ENCODE data around the gene GPR142.

The GPR142 gene

DNA sequence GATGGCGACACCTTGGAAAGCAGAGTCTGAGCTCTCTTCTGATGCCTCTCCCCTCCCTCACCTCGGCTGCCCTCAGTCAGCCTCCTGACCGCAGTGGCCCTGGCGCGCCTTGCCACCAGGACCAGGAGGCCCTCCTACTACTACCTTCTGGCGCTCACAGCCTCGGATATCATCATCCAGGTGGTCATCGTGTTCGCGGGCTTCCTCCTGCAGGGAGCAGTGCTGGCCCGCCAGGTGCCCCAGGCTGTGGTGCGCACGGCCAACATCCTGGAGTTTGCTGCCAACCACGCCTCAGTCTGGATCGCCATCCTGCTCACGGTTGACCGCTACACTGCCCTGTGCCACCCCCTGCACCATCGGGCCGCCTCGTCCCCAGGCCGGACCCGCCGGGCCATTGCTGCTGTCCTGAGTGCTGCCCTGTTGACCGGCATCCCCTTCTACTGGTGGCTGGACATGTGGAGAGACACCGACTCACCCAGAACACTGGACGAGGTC, 4.4 kb downstream of the GPR142 start:
- DNase-seq, result no peak

DNA sequence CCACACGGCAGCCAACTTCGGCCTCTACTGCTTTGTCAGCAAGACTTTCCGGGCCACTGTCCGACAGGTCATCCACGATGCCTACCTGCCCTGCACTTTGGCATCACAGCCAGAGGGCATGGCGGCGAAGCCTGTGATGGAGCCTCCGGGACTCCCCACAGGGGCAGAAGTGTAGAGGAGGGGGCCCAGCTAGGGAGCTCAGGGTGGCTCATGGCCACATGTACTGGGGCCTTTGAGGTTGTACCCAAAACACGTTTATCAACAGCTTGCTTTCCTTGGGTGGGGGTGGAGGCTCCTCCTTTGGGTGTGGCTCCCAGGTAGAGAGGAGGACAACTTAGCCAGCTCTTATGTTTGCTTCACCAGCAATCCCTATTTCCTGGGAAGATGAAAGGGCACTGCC, 5.1 kb downstream of the GPR142 start:
- no peak for DNase-seq

DNA sequence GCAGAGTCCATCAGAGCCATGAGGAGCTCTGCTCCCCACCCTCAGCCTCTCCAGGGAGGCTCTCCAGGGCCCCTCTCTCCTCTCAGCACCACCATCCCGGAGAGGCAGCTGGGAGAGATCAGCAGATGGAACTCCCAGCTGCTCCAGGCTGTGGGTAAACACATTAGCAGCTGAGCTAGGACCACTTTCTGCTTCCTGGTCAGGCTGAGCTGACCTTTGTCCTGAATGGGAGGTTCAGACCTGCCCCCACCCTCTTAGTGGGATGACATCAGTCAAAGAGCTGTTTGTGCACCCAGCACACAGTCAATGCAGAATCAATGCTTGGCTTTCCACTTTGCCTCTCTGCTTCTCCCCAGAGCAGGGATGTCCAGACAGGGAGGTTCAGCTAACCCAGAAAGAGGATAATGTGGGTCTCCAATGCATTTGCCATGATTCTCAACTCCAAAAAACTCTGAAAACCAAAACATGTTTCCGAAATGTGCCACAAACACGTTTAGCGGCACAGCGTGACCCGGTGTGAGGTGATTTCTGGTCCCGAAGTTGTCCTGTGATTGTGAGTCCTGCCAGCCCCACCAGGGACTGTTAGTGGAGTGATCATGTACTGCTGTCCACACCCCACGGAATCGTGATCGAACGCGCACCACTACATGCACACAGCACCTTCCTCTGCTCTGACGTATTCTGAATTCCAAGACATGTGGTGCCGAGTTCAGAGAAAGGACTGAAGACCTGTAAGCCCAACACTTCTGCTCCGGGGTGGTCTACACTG, 6.7 kb downstream of the GPR142 start:
- no peak for DNase-seq

DNA sequence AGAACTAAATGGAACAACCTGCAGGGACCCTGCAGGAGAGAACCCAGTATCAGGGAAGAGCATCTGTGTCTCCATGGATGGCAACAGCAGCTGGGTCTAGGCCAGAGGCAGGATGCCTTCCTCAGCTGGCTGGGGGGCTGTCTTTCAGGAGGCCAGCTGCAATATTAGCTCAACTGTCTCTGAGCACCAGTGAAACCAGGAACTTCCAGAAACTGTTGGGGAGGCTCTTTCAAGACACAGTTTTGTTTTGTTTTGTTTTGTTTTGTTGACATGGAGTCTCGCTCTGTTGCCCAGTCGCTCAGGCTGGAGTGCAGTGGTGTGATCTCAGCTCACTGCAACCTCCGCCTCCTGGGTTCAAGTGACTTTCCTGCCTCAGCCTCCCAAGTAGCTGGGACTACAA, 7.6 kb downstream of the GPR142 start:
- no peak for DNase-seq

DNA sequence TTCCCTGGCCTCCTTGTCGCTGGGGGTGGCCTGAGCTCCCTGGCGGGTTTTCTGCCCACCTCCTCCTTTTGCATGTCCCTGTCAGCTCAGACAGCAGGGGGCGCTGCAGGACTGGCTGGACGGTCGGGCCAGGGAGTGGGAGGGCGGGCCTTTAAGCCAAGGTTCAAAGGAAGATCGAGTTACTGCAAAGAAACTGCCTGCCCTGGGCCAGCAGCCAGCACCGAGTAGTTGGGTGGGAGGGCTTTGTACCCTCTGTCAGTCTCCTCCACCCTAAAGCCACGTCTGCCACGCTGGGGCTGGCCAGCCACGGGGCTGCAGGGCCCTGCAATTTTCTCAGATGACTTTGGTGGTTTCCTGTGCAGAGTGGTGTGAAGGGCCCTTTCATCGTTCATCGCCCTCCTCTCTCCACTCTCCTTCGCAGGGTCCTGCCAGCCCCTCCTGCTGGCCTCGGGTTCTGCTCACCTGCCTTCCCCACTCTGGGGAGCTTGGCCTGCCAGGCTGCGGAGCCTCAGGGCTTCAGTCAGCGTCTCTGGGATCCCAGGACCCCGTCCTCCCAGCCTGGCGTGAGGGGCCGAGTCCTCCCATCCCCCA, 12.3 kb downstream of the GPR142 start:
- DNase-seq, result peak; percentile 71

DNA sequence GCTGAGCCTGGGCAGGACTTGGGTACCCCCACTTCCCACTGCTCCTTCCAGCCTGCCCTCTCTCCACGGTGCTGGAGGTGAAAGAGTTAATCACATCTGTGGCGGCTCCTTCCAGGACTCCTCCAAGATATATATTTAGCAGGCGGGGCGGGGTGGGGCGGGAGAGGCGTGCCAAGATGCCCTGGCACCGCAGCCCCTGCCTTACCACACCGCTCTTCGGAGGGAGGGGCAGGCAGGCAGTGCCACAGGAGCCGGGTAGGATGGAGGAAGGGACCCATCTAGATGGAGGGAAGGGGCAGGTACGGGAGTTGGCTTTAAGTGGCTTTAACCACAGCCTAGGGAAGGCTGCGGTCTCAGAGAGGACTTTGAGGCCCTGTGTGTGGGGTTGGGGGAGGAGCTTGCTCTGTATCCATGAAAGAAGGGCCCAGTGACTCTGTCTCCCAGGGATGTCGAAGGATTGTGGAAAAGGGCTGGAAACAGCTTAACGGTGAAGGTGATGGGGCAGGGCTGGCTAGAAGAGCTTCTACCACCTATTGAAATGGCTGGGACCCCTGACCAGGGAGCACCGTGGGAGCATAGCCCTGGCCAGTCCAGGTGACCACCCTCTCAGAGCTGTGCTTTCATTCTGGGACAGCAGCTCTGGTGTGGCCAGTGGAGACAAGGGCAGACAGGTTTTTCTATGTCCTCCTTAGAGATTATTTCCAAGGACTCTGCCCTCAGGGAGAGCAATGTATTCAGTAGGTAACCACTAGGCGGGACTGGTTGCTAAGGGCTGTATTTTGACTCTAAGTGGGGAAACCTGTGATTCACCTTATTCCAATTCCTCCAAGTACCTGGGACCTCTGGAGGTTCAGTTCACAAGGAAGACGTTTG, 13.0 kb downstream of the GPR142 start:
- peak; percentile 61 for DNase-seq

DNA sequence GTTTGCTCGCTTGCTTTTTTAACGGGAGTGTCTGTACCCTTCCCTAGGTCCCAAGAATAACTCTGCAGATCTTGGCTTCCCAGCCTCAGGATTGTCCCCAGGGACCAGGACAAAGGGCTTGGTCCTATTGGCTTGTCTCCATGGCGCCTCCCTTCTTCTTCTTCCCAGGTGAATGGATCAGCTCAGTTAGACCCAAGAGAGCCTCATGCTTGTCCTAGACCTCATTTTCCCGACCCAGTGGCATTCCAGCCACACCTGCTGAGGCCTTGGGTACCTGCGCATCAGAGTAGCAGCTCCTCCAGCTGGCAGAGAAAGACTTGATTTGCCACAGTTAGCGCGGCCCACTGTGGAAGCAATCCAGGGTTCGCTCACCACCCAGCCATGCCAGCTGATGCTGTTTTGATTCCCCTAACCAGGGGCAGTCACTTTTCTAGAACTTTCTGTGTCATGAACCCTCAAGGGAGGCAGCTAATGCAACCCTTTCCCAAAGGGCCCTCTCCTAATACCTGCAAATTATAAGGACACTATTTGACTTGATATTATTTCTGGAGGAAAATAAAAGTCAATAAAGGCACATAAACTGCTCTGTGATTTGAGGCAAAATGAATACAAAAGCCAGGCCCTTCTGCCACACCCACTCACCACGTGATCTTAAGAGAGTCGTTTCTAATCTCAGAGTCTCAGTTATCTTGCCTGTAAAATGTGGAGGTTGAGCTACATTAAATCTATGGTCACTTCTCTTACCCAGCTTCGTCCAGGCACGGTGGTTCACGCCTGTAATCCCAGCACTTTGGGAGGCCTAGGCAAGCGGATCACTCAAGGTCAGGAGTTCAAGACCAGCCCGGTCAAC, 13.9 kb downstream of the GPR142 start:
- DNase-seq, result no peak

DNA sequence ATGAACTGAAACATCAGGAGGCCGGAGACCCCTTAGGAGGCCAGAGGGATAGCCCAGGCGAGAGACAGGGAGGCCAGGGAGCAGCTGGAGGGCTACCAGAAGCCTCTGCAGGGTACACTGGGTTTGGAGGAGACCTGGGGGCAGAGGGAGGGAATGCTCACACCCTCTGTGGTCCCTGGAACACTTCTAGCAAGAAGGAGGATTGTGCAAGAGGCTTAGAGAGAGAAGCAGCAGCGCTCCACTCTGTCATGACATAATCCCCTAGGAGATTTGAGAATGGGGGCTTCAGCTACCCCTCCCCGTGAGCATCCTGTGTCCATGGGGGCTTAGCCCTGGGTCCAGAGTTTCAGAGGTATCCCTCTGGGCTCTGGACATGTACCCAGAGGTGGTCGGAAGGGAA, 15.8 kb downstream of the GPR142 start:
- no peak for DNase-seq

DNA sequence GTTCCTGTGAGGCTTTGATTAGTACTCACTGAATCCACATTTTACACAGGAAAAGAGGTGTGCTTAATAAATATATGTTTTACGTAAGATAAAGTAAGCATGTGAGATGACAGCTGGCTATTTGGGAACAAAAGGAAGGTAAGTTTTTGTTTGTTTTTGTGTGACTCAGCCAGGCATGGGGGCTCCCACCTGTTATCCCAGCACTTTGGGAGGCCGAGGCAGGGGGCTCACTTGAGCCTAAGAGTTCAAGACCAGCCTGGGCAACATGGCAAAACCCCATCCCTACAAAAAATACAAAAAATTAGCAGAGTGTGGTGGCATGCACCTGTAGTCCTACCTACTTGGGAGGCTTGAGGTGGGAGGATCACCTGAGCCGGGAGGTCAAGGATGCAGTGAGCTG, 17.9 kb downstream of the GPR142 start:
- no peak for DNase-seq

DNA sequence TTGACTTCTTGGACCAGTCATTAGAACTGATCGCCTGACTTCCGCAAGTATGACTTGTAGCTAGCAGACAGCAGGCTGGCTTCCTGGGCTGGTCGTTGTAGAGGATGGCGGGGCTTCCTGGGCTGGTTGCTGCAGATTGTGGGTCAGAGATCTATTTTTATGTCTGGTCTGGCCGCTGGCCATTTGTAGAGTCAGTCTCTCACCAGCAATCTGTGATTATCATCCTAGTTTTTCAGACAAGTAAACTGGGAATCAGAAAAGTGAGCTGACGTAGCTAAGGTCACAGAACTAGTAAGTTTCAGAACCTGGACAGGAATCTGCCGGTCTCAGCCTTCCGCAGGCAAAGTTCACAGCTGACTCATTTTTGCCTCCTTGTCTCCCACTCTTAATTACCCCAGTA, 19.1 kb downstream of the GPR142 start:
- no peak for DNase-seq

DNA sequence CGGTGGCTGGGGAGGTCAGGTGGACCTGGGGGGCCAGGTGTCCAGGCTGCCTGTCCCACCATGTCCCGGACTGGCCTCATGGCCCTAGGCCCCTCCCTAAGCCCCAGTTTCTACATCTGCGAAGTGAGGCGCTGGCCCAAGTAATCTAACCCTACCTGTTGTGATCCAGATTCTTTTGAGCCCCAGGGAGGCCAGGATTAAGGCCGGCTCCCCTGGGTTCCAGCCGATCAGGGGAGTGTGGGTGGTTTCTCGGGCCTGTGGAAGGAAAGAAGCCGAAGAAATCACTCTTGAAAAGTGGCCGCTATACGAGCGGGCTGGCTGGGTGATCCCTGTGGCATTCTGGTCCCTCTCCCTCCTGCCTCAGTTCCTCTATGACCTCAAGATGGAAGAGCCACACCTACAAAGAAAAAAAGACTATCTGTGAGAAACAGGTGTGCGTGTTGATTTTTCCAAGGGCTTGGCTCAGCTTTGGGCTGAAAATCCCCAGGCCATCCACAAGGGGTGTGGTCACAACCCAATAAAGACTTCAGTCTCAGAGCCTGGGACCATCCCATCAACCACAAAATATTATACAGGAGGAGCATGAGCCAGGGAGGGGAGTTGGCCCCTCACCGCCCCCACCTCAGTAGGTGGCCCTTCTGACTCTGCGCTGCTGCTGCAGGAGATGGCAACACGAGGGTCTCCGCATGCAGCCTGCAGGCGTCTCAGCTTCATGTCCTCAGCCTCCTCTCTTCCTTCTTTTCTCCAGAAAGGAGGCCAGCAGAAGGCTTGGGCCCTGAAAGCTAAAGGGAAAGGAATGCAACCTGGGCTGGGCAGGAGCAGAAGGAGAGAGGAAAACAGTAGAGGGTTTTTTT, 20.3 kb downstream of the GPR142 start:
- DNase-seq, result no peak

DNA sequence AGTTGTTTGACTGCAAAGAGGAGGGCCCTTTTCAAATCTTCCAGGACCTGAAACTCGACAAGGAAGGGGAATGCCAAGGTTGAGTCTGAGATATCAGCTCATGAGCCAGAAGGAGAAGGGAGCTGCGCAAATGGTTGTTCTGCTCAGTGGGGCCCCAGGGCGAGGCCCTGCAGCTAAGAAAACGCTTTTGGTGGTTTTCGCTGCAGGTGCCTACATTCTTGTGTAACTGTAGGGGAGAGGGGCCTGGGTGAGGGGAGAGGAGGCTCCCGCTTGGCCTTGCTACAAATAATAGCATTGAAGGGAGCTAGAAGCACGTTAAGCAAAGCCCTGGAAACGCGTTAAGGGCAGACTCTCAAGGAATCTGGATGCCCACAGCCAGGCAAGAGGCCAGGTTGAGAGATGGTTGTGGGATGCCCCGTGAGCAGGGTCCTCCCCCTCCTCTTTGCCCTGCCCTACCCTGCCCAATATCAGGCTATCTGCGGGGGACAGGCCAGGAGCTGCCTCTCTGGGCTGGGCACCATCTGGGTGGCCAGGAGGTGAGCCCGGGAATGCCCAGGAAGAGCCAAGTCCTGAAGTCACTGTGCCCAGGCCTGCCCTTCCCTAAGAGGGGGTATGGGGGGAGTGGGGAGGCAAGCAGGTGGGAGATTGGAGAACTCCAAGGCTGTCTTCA, 21.9 kb downstream of the GPR142 start:
- no peak for DNase-seq

DNA sequence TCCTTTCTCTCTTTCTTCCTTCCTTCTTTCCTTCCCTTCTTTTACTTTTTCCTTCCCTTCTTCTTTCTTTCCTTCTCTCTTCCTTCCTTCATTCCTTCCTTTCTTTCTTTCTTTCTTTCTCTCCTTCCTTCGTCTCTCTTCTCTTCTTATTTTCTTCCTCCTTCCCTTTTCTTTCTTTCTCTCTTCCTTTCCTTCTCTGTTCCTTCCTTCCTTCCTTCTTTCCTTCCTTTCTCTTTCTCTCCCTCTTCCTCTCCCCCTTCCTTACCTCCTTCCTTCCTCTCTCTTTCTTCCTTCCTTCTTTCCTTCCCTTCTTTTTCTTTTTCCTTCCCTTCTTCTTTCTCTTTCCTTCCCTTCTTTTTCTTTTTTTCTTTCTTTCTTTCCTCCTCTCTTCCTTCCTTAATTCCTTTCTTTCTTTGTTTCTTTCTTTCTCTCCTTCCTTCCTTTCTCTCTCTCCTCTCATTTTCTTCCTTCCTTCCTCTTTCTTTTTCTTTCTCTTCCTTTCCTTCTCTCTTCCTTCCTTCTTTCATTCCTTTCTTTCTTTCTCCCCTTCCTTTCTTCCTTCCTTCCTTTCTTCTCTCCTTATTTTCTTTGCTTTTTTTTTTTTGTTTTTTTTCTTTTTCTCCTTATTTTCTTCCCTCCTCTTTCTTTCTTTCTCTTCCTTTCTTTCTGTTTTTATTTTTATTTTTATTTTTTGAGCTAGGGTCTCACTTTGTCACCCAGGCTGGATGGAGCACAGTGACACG, 22.8 kb downstream of the GPR142 start:
- DNase-seq, result no peak

DNA sequence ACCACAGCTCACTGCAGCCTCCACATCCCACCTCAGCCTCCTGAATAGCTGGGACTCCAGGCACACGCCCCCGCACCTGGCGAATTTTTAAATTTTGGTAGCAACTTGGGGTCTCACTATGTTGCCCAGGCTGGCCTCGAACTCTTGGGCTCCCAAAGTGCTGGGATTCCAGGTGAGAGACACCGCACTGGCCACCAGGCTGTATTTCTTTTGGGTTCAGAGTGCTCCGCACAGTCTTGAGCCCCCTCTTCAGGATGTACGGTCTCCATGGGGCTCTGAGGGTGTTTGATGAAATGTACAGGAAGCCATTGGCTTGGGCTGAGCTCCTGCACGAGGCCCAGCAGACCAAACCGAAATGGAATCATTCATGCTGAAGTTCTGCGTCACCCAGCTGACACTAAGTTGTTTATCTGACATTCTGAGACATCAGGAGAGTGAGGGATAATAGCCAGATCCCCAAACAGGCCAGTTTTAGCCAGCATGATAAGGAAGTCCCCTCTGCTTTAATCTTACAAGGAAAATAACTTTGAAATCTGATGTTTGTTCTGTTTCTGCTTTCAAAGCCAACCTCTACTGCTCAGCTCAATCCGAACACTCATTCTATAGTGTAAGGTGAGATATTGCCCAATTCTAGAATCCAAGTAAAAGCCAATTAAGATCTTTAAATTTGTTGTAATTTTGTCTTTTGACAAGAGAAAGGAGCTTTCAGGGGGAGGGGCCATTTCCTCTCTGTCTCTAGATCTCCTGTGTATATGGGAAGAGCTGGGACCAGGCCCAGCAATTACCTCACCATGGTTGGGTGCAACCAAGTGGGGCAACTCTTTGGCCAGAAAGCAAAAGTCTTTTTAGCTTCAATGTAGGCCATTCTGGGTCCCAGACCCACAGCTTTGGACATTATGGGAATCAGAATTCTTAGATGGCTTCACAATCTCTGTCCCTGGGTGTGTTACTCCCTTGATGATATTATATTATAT, 23.7 kb downstream of the GPR142 start:
- no peak for DNase-seq

DNA sequence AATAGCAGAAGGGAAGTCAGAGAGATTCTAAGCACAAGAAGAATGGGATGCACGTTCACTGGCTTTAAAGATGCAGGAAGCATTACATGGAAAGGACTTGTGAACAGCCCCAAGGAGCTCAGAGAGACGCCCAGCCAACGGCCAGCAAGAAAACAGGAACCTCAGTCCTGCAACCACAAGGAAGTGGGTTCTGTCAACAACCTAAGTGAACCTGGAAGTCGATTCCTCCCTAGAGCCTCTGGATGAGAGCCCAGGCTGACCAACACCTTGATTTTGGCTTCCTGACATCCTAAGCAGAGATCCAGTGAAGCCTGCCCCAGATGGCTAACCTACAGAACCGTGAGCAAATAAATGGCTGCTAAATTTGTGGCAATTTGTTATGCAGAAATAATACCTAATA, 24.5 kb downstream of the GPR142 start:
- DNase-seq, result no peak

DNA sequence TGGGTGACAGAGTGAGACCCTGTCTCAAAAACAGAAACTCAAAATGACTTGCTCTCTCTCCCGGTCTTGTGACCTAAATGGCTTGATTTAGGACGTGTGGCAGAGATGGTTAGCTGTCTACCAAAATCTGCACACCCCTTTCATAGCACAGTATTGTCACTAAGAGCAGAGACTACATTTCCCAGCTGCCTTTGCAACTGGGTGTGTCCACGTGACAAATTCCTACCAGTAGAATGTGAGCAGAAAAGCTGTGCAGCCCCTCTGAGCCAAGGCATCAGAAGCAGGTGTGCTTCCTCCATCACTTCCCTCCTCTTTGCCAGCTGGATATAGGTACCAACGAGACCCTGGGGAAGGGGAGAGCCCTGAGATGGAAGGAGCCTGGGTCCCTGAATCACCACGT, 25.5 kb downstream of the GPR142 start:
- DNase-seq, result no peak

DNA sequence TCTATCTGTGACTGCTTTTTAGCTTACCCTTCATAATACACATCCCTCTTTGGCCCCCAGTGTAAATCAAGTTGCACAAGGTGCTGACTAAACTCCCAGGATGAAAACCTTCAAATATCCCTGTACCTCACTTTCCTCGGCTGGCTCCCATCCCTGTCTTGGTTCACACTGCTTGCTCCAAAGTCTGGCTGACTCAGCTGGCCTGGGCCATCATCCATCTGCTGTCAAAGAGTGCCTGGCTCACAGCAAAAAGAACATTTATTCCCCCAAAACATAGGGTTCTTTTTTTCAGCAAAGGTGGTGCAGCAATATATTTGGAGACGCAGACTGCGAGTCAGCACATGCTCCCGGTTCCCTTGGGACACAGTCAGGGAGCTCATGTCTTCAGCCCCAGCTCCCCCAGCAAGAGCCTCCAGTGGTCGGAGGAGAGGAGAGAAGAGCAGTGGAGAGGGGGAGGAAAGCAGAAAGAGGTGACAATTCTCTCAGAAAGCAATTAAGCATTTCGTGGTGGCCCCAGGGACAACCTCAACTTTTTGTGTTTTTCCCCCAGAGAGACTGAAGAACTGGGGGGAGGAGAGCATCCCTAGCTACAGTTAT, 26.1 kb downstream of the GPR142 start:
- no peak for DNase-seq

DNA sequence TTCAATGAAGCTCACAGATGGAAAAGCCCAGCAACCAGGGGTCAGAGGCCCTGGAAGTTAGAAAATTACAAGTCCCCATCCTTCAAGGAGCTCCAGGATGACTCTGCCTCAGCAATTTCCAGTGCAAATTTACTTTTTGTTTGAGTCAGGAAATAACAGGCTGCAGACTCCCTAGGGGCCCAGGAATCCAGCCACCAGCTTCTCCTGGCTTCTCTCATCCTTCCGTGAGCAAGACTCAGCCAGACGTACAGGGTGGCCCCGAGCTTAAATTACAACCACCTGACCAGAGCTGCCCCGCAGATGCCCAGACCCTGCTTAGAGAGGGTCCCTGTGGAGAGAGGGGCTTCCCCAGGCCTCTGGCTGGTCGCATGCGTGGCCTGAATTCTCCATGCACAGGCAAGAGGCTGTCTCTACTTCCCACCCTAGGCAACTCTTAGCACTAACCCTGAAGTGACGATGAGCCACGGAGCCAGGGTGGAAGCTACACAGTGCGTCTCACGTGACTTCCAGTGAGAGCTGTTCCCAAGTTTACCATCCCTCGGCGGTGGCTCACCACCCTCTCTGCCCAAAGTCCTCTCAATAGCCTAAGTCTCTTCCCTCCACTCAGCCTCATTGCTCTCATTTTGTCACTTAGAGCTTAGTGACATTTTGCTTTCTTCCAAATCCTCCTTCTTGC, 27.1 kb downstream of the GPR142 start:
- DNase-seq, result no peak
